ENCODE measurements around the gene VWC2. TPM values are rescaled to one million over a fixed set of nuclear protein-coding genes. Genes with fewer than 3 reads are reported as not detected.

Gene VWC2
- total and polyA plus RNA-seq, 2 of the 8 experiments (the other 6 are each of a cell fraction or from before 2014, with no cell fraction given) = 0.24 to 0.30 TPM

DNA sequence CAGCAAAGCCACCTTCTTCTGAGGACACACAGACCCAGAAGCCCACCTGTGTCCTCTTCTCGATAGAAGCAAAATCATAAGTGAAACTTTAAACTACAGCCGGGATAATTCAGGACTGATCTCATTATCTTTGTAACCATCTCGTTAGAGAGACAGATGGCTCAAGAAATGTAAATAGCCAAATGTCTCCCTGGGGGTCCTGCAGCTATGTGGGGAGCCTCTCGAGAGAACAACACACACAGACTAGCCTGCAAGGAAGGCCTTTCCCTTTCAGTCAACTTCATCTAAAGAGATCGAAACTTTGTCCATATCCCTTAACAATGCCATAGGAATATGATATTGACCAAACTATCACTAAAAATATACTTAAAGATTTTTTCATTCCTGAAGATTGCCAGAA lies 93.5 kb downstream of the VWC2 start:
- Histone ChIP-seq H2BK120ac (replicated peaks; ENCODE audit: low read depth, low read length) (no peak overlapping the region), H3K4ac (replicated peaks; ENCODE audit: insufficient read length, low read depth, low read length) (no peak overlapping the region), H4K8ac (ENCODE audit: extremely low read depth, insufficient read depth, low read length) (no peak overlapping the region), H3K36me3 (ENCODE audit: control insufficient read depth in 2 of 4, insufficient read depth in 4 of 4, low read length in 3 of 4) (no peaks in the 10 kb centered on the region), H3K27ac (ENCODE audit: low read depth, low read length) (no peak overlapping the region), H2AK5ac (ENCODE audit: low read depth, low read length) (no peak overlapping the region), H3K4me1 (replicated peaks in 1 of 4; ENCODE audit: control insufficient read depth in 3 of 4, insufficient read depth in 4 of 4, low read length in 3 of 4) (peaks cover 0 to 7% (median 2%) of the 10 kb centered on the region in 4 experiments; a peak in 2 of 7 replicates), H3K4me2 (ENCODE audit: insufficient read depth in 1 of 2, low read depth in 2 of 2, low read length in 2 of 2) (no peak overlapping the region), H3K9me3 (ENCODE audit: insufficient read depth in 2 of 2, low read depth in 1 of 2, low read length in 1 of 2) (no peaks in the 10 kb centered on the region), H3K14ac (ENCODE audit: insufficient read length) (no peak overlapping the region), H2BK12ac (ENCODE audit: low read depth, low read length) (no peak overlapping the region), H4K20me1 (replicated peaks in 1 of 2; ENCODE audit: control insufficient read depth in 1 of 2, insufficient read depth in 2 of 2, low read length in 2 of 2) (no peaks in the 10 kb centered on the region), H4K5ac (ENCODE audit: insufficient read length, low read depth, low read length) (no peak overlapping the region), H3K79me2 (ENCODE audit: control insufficient read depth in 1 of 2, insufficient read depth in 2 of 2, low read length in 2 of 2) (no peaks in the 10 kb centered on the region), H3K23ac (ENCODE audit: insufficient read length) (no peak overlapping the region), H3K56ac (replicated peaks; ENCODE audit: insufficient read length, low read depth, low read length) (no peak overlapping the region), H3K23me2 (ENCODE audit: low read depth, low read length) (no peaks in the 10 kb centered on the region; the same call in 1 of the 2 replicates), H4K91ac (replicated peaks; ENCODE audit: insufficient read length, low read length) (no peak overlapping the region), H3K79me1 (ENCODE audit: low read depth, low read length) (no peaks in the 10 kb centered on the region), H3K18ac (ENCODE audit: extremely low read depth, low read length) (no peak overlapping the region), H2BK5ac (ENCODE audit: low read depth, low read length) (no peak overlapping the region), H2BK15ac (ENCODE audit: low read length) (no peak overlapping the region), H2AFZ (ENCODE audit: low read length) (no peak overlapping the region), H2BK20ac (ENCODE audit: low read length) (no peak overlapping the region), H3K9ac (replicated peaks in 1 of 4; ENCODE audit: extremely low read depth in 1 of 4, low read depth in 3 of 4, low read length in 3 of 4) (no peak overlapping the region), H3K4me3 (ENCODE audit: extremely low read depth in 1 of 4, insufficient read depth in 2 of 4, low read depth in 3 of 4, low read length in 4 of 4) (no peak overlapping the region), H3K27me3 (replicated peaks in 1 of 4; ENCODE audit: control insufficient read depth in 3 of 4, extremely low read depth in 1 of 4, insufficient read depth in 3 of 4, low read length in 3 of 4) (no peaks in the 10 kb centered on the region)
- FAIRE-seq (no peak), DNase-seq (ENCODE audit: low read depth in 1 of 2, low spot score in 2 of 2) (no peak)
- ChIA-PET CTCF (ENCODE audit: partially characterized antibody) (no interaction called here), POLR2A (ENCODE audit: partially characterized antibody) (no interaction called here)
- 73% methylated on average over 5 of the region's 5 CpGs; no CpG with 5 or more reads in 1 of the 2 experiments for WGBS, 2 experiments (ENCODE audit: extremely low coverage in 1 of 2, insufficient coverage in 1 of 2, insufficient read length in 1 of 2, insufficient replicate concordance in 2 of 2, low coverage in 1 of 2, low lambda C conversion rate in 2 of 2, missing lambda C conversion rate in 1 of 2)
- TF ChIP-seq ZNF274 (IDR thresholded peaks at IDR 0.05; ENCODE audit: borderline replicate concordance, extremely low read depth, low read length) = no peak
- no peak for TF ChIP-seq BRCA1 (IDR thresholded peaks at IDR 0.05; ENCODE audit: low read depth, low read length)
- no peak for TF ChIP-seq CEBPB (IDR thresholded peaks at IDR 0.05; ENCODE audit: low read depth, low read length)
- no peak for TF ChIP-seq BCL11A (IDR thresholded peaks at IDR 0.05; ENCODE audit: low read depth in 2 of 2, low read length in 2 of 2)
- no peak for TF ChIP-seq SIN3A (conservative IDR thresholded peaks at IDR 0.05 in 1 of 2, IDR thresholded peaks at IDR 0.05 in 1 of 2; ENCODE audit: low read depth in 1 of 2, low read length in 2 of 2)
- TF ChIP-seq GTF2F1 (IDR thresholded peaks at IDR 0.05; ENCODE audit: borderline replicate concordance, low read depth, low read length) = no peak
- TF ChIP-seq SP1 (IDR thresholded peaks at IDR 0.05; ENCODE audit: low read depth, low read length) = no peak
- TF ChIP-seq SAP30 (IDR thresholded peaks at IDR 0.05; ENCODE audit: insufficient read depth, insufficient replicate concordance, low read length) = no peak
- TF ChIP-seq MAX (IDR thresholded peaks at IDR 0.05) = no peak
- TF ChIP-seq SIRT6 (IDR thresholded peaks at IDR 0.05; ENCODE audit: low read length) = no peak
- TF ChIP-seq CBX8 (IDR thresholded peaks at IDR 0.05; ENCODE audit: borderline replicate concordance, low read depth, low read length) = no peak
- TF ChIP-seq SRF (IDR thresholded peaks at IDR 0.05; ENCODE audit: low read depth, low read length) = no peak
- no peak for TF ChIP-seq SP2 (IDR thresholded peaks at IDR 0.05; ENCODE audit: low read length)
- no peak for TF ChIP-seq EGR1 (IDR thresholded peaks at IDR 0.05; ENCODE audit: borderline replicate concordance, low read depth, low read length)

Measured in H1 (cell line).